HepG2 (cell line): Measurements from ENCODE around the gene ABCA2. TPM values are rescaled to one million over a fixed set of nuclear protein-coding genes. Genes with fewer than 3 reads are reported as not detected.

Source experiments
- EEA1 ChIP-seq: sonication (generic); formaldehyde crosslinking; IDR thresholded peaks from 2 replicates; pipeline ENCODE4 v1.5.1; 2020; ENCODE audit warnings: mild to moderate bottlenecking, missing genetic modification reagents, borderline replicate concordance
- FOSL2 ChIP-seq: sonication (generic); formaldehyde crosslinking; IDR thresholded peaks from 2 replicates; pipeline ENCODE4 v1.4.0; 2020; ENCODE audit warnings: missing genetic modification reagents
- HOXA3 ChIP-seq: sonication (generic); formaldehyde crosslinking; IDR thresholded peaks from 2 replicates; pipeline ENCODE4 v1.5.0; 2020; ENCODE audit warnings: missing genetic modification reagents
- LCORL ChIP-seq, 2 experiments: fragments of 450-650 bp in 1 of 2; sonication (generic) in 1 of 2; formaldehyde crosslinking in 1 of 2; IDR thresholded peaks; 2 replicates each; pipeline versions ENCODE4 v1.5.0 to v1.6.1; 2017 to 2020; ENCODE audit warnings: antibody characterized with exemption in 1 of 2, missing genetic modification reagents in 1 of 2
- MIER2 ChIP-seq: IDR thresholded peaks from 2 replicates; pipeline ENCODE4 v1.6.1; 2016; ENCODE audit warnings: missing biosample characterization, missing genetic modification reagents
- MIER3 ChIP-seq: IDR thresholded peaks from 2 replicates; pipeline ENCODE4 v1.6.1; 2016; ENCODE audit warnings: missing compliant biosample characterization, borderline replicate concordance
- NR2F1 ChIP-seq, 2 experiments: fragments of 450-650 bp in 1 of 2; formaldehyde crosslinking in 1 of 2; IDR thresholded peaks; 2 replicates each; pipeline versions ENCODE4 v1.5.0 to v1.6.1; 2016 to 2020; ENCODE audit warnings: mild to moderate bottlenecking in 1 of 2, missing compliant biosample characterization in 1 of 2, missing genetic modification reagents in 1 of 2, moderate library complexity in 1 of 2
- PLRG1 ChIP-seq: fragments of 450-650 bp; conservative IDR thresholded peaks from 2 replicates; pipeline ENCODE4 v1.6.1; 2016
- SNAI1 ChIP-seq: sonication (generic); formaldehyde crosslinking; IDR thresholded peaks from 2 replicates; pipeline ENCODE4 v1.5.0; 2020; ENCODE audit warnings: mild to moderate bottlenecking, missing genetic modification reagents, borderline replicate concordance
- ZBTB38 ChIP-seq: sonication (generic); formaldehyde crosslinking; IDR thresholded peaks from 2 replicates; pipeline ENCODE4 v1.5.1; 2020; ENCODE audit warnings: mild to moderate bottlenecking, missing genetic modification reagents
- ZNF10 ChIP-seq: sonication (generic); formaldehyde crosslinking; IDR thresholded peaks from 2 replicates; pipeline ENCODE4 v1.4.0; 2020; ENCODE audit warnings: mild to moderate bottlenecking, low read depth, missing genetic modification reagents, borderline replicate concordance
- ZSCAN9 ChIP-seq: IDR thresholded peaks from 2 replicates; pipeline ENCODE4 v1.6.1; 2016; ENCODE audit warnings: borderline replicate concordance
- polyA plus RNA-seq, 8 experiments: library from polyadenylated mRNA; depleted of rRNA in 3 of 8; stranded (reverse) in 7 of 8; unstranded in 1 of 8; fragments of >200 nt; fragmentation: Illumina TruSeq in 4 of 8; extraction: Trizol in 4 of 8; gene quantifications; 2 replicates each; pipeline versions ENCODE4 v1.2.1 to v1.2.3, GENCODE V29; 2011 to 2016; ENCODE audit warnings: low read depth in 4 of 8, missing spikeins in 1 of 8, mixed read lengths in 1 of 8; ENCODE audit not compliant: insufficient read depth in 1 of 8
- total RNA-seq, 5 experiments: library from RNA; depleted of rRNA; stranded (reverse); fragments of >200 nt; fragmentation: Illumina TruSeq; extraction: Trizol; gene quantifications; 2 replicates each; pipeline ENCODE4 v1.2.3, GENCODE V29; 2016; ENCODE audit warnings: low read depth in 1 of 5
- TF ChIP-seq, protein P1 (sequence below): sonication (generic); formaldehyde crosslinking; IDR thresholded peaks from 2 replicates; pipeline ENCODE4 v1.9.0; 2022; ENCODE audit warnings: missing genetic modification reagents, mild to moderate bottlenecking, borderline replicate concordance
- TF ChIP-seq, protein P2 (sequence below): sonication (generic); formaldehyde crosslinking; IDR thresholded peaks from 2 replicates; pipeline ENCODE4 v1.4.0; 2020; ENCODE audit warnings: missing genetic modification reagents, mild to moderate bottlenecking, borderline replicate concordance
- TF ChIP-seq, protein P3 (sequence below): sonication (generic); formaldehyde crosslinking; IDR thresholded peaks from 2 replicates; pipeline ENCODE4 v1.5.0; 2020; ENCODE audit warnings: missing genetic modification reagents
- TF ChIP-seq, protein P4 (sequence below): sonication (generic); formaldehyde crosslinking; IDR thresholded peaks from 2 replicates; pipeline ENCODE4 v1.4.0; 2020; ENCODE audit warnings: missing genetic modification reagents
- TF ChIP-seq, protein P5 (sequence below): sonication (generic); formaldehyde crosslinking; IDR thresholded peaks from 2 replicates; pipeline ENCODE4 v1.4.0; 2020; ENCODE audit warnings: missing genetic modification reagents, borderline replicate concordance
- TF ChIP-seq, protein P6 (sequence below): sonication (generic); formaldehyde crosslinking; IDR thresholded peaks from 2 replicates; pipeline ENCODE4 v1.5.0; 2020; ENCODE audit warnings: missing genetic modification reagents

The ABCA2 gene
- total and polyA plus RNA-seq, 2 of the 13 experiments (the other 11 are each of a cell fraction or from before 2014, with no cell fraction given) = 2.9 to 19.2 TPM

DNA sequence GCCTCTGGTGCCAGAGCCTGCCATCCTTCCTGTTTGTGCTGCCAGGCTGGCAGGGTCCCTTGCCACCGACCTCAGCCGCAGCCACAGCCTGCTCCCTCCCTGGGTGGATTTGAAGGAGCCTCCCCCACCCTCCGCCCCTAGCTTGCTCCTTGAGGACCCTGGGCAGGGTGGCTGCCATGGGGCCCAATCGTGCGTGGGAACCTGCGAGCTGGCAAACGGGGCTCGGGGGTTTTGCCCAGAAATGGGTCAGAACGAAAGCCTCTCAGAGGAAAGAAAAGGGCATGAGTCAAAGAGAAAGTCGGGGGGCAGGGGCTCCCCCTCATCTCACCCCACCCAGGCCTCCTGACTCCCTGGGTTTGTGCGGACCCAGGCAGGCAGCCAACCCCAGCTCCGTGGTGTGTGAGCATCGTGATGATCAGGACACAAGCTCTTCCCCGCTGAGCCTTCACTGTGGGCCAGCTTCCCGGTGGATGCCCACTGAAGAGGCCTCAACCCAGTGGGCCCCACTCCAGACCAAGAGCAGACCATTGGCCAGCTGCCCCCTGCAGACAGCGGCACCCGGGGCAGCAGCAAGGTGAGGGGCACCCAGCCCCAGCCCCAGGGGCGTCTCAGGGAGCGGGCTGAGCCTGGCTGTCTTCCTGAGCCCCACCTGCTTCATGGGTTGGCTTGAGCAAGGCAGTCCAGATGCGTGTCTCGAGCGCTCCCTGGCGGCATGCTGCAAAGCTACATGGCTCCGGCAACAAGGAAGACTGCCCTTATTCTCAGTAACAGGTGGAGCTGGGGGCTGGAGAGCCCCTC, 6.9 kb upstream of the ABCA2 start (continued):
- TF ChIP-seq HOXA3 (peak; percentile 11; the same call in 1 of the 2 replicates), PLRG1 (no peak), NR2F1 (CRISPR knock-in tag; IDR thresholded peaks at IDR 0.05) (no peak), ZSCAN9 (CRISPR knock-in tag) (0 out of 2 replicates have a peak, but pooled peaks have one; percentile 23), SNAI1 (no peak), FOSL2 (no peak; the same call in 1 of the 2 replicates), ZNF10 (CRISPR knock-in tag) (no peak), EEA1 (CRISPR knock-in tag) (no peak), LCORL (IDR thresholded peaks at IDR 0.05) (no peak), LCORL (CRISPR knock-in tag; IDR thresholded peaks at IDR 0.05) (0 out of 2 replicates have a peak, but pooled peaks have one; percentile 45), MIER2 (CRISPR knock-in tag) (no peak), ZBTB38 (peak; percentile 34; the same call in 1 of the 2 replicates), MIER3 (CRISPR knock-in tag) (no peak; the same call in 1 of the 2 replicates)
- TF ChIP-seq, protein P1, sequence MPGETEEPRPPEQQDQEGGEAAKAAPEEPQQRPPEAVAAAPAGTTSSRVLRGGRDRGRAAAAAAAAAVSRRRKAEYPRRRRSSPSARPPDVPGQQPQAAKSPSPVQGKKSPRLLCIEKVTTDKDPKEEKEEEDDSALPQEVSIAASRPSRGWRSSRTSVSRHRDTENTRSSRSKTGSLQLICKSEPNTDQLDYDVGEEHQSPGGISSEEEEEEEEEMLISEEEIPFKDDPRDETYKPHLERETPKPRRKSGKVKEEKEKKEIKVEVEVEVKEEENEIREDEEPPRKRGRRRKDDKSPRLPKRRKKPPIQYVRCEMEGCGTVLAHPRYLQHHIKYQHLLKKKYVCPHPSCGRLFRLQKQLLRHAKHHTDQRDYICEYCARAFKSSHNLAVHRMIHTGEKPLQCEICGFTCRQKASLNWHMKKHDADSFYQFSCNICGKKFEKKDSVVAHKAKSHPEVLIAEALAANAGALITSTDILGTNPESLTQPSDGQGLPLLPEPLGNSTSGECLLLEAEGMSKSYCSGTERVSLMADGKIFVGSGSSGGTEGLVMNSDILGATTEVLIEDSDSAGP = peak; percentile 61
- TF ChIP-seq, protein P2, sequence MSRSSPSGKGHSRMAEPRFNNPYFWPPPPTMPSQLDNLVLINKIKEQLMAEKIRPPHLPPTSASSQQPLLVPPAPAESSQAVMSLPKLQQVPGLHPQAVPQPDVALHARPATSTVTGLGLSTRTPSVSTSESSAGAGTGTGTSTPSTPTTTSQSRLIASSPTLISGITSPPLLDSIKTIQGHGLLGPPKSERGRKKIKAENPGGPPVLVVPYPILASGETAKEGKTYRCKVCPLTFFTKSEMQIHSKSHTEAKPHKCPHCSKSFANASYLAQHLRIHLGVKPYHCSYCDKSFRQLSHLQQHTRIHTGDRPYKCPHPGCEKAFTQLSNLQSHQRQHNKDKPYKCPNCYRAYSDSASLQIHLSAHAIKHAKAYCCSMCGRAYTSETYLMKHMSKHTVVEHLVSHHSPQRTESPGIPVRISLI (CRISPR knock-in tag) = no peak
- TF ChIP-seq, protein P3, sequence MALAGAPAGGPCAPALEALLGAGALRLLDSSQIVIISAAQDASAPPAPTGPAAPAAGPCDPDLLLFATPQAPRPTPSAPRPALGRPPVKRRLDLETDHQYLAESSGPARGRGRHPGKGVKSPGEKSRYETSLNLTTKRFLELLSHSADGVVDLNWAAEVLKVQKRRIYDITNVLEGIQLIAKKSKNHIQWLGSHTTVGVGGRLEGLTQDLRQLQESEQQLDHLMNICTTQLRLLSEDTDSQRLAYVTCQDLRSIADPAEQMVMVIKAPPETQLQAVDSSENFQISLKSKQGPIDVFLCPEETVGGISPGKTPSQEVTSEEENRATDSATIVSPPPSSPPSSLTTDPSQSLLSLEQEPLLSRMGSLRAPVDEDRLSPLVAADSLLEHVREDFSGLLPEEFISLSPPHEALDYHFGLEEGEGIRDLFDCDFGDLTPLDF (CRISPR knock-in tag) = no peak
- TF ChIP-seq, protein P4, sequence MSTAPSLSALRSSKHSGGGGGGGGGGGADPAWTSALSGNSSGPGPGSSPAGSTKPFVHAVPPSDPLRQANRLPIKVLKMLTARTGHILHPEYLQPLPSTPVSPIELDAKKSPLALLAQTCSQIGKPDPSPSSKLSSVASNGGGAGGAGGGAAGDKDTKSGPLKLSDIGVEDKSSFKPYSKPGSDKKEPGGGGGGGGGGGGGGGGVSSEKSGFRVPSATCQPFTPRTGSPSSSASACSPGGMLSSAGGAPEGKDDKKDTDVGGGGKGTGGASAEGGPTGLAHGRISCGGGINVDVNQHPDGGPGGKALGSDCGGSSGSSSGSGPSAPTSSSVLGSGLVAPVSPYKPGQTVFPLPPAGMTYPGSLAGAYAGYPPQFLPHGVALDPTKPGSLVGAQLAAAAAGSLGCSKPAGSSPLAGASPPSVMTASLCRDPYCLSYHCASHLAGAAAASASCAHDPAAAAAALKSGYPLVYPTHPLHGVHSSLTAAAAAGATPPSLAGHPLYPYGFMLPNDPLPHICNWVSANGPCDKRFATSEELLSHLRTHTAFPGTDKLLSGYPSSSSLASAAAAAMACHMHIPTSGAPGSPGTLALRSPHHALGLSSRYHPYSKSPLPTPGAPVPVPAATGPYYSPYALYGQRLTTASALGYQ (CRISPR knock-in tag) = no peak
- TF ChIP-seq, protein P5, sequence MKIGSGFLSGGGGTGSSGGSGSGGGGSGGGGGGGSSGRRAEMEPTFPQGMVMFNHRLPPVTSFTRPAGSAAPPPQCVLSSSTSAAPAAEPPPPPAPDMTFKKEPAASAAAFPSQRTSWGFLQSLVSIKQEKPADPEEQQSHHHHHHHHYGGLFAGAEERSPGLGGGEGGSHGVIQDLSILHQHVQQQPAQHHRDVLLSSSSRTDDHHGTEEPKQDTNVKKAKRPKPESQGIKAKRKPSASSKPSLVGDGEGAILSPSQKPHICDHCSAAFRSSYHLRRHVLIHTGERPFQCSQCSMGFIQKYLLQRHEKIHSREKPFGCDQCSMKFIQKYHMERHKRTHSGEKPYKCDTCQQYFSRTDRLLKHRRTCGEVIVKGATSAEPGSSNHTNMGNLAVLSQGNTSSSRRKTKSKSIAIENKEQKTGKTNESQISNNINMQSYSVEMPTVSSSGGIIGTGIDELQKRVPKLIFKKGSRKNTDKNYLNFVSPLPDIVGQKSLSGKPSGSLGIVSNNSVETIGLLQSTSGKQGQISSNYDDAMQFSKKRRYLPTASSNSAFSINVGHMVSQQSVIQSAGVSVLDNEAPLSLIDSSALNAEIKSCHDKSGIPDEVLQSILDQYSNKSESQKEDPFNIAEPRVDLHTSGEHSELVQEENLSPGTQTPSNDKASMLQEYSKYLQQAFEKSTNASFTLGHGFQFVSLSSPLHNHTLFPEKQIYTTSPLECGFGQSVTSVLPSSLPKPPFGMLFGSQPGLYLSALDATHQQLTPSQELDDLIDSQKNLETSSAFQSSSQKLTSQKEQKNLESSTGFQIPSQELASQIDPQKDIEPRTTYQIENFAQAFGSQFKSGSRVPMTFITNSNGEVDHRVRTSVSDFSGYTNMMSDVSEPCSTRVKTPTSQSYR (CRISPR knock-in tag) = no peak
- TF ChIP-seq, protein P6, sequence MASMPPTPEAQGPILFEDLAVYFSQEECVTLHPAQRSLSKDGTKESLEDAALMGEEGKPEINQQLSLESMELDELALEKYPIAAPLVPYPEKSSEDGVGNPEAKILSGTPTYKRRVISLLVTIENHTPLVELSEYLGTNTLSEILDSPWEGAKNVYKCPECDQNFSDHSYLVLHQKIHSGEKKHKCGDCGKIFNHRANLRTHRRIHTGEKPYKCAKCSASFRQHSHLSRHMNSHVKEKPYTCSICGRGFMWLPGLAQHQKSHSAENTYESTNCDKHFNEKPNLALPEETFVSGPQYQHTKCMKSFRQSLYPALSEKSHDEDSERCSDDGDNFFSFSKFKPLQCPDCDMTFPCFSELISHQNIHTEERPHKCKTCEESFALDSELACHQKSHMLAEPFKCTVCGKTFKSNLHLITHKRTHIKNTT (CRISPR knock-in tag) = no peak
